Fibroblast of skin of left biceps (primary cell): ENCODE data around the gene CPNE5.

ENCODE experiments used
- DNase-seq, 2 experiments: peaks; one replicate each; pipeline ENCODE4 v3.0.0-alpha.2; 2013; ENCODE audit warnings: low read depth in 2 of 2

Gene CPNE5

GRCh38 chr6:36793913-36794712, 45.1 kb downstream of the CPNE5 start:
- no peak for DNase-seq

- DNase-seq: no peak
Observed at GRCh38 chr6:36793296-36793912, 45.8 kb downstream of the CPNE5 start.

GRCh38 chr6:36791521-36792135, 47.6 kb downstream of the CPNE5 start:
- DNase-seq: no peak

GRCh38 chr6:36791085-36791484, 48.2 kb downstream of the CPNE5 start:
- DNase-seq: no peak

GRCh38 chr6:36788768-36789167, 50.5 kb downstream of the CPNE5 start:
- DNase-seq: no peak

- DNase-seq: no peak
Observed at GRCh38 chr6:36788186-36788585, 51.1 kb downstream of the CPNE5 start.

GRCh38 chr6:36787210-36787609, 52.0 kb downstream of the CPNE5 start:
- DNase-seq: no peak

- DNase-seq: no peak
Observed at GRCh38 chr6:36786055-36786675, 53.1 kb downstream of the CPNE5 start.

GRCh38 chr6:36784376-36784636, 54.9 kb downstream of the CPNE5 start:
- no peak for DNase-seq

- no peak for DNase-seq
Observed at GRCh38 chr6:36783603-36784375, 55.5 kb downstream of the CPNE5 start.

GRCh38 chr6:36781669-36782068, 57.6 kb downstream of the CPNE5 start:
- DNase-seq: no peak

GRCh38 chr6:36780442-36781177, 58.6 kb downstream of the CPNE5 start:
- no peak for DNase-seq

- no peak for DNase-seq
Observed at GRCh38 chr6:36779227-36779626, 60.0 kb downstream of the CPNE5 start.

GRCh38 chr6:36777801-36778200, 61.4 kb downstream of the CPNE5 start:
- no peak for DNase-seq

- DNase-seq: no peak
Observed at GRCh38 chr6:36776167-36776566, 63.1 kb downstream of the CPNE5 start.

GRCh38 chr6:36774331-36774730, 64.9 kb downstream of the CPNE5 start:
- no peak for DNase-seq

GRCh38 chr6:36772397-36772796, 66.8 kb downstream of the CPNE5 start:
- DNase-seq: no peak

- no peak for DNase-seq
Observed at GRCh38 chr6:36771145-36771544, 68.1 kb downstream of the CPNE5 start.

GRCh38 chr6:36769676-36770499, 69.4 kb downstream of the CPNE5 start:
- DNase-seq: no peak

GRCh38 chr6:36769183-36769675, 70.0 kb downstream of the CPNE5 start:
- no peak for DNase-seq
